Thymus (tissue), 11 donors: ENCODE measurements around the gene UTP20. TPM values are rescaled to one million over a fixed set of nuclear protein-coding genes. Genes with fewer than 3 reads are reported as not detected.

Experiments used
- DNase-seq, 9 donors: peaks; one replicate each; pipeline ENCODE4 v3.0.0-alpha.2; 2013; ENCODE audit warnings: low spot score in 9 of 9, low read depth in 6 of 9, missing footprints in 1 of 9
- H3K27ac ChIP-seq, 2 donors: one replicate each; pipeline ENCODE4 v1.5.1; 2013; ENCODE audit warnings: control low read depth in 1 of 2, low read depth in 1 of 2, low read length in 1 of 2, mild to moderate bottlenecking in 1 of 2, moderate library complexity in 1 of 2
- H3K27me3 ChIP-seq, 2 donors: one replicate each; pipeline ENCODE4 v1.5.1; 2013; ENCODE audit warnings: low read length in 1 of 2; ENCODE audit not compliant: control insufficient read depth in 2 of 2, insufficient read depth in 1 of 2
- H3K36me3 ChIP-seq, 2 donors: one replicate each; pipeline ENCODE4 v1.5.1; 2013; ENCODE audit warnings: low read length in 1 of 2, mild to moderate bottlenecking in 1 of 2, moderate library complexity in 1 of 2; ENCODE audit not compliant: control insufficient read depth in 2 of 2, insufficient read depth in 2 of 2
- H3K4me1 ChIP-seq, 2 donors: one replicate each; pipeline ENCODE4 v1.5.1; 2013; ENCODE audit warnings: low read length in 2 of 2; ENCODE audit not compliant: control insufficient read depth in 2 of 2, insufficient read depth in 2 of 2
- H3K4me3 ChIP-seq, 2 donors: one replicate each; pipeline ENCODE4 v1.5.1; 2013; ENCODE audit warnings: low read length in 2 of 2, control low read depth in 1 of 2, mild to moderate bottlenecking in 1 of 2
- H3K9me3 ChIP-seq, 2 donors: one replicate each; pipeline ENCODE4 v1.5.1; 2013; ENCODE audit warnings: low read length in 1 of 2, mild to moderate bottlenecking in 1 of 2; ENCODE audit not compliant: control insufficient read depth in 2 of 2, insufficient read depth in 1 of 2
- WGBS: extraction: QIAGEN DNeasy Blood & Tissue Kit; methylation state at CpG from one replicate; pipeline ENCODE4 v1.1.7; 2013; 5-methylcytosine and 5-hydroxymethylcytosine counted together
- polyA plus RNA-seq: library from polyadenylated mRNA; stranded (reverse); fragments of 200-250 nt; gene quantifications from one replicate; pipeline ENCODE4 v1.2.3, GENCODE V29; 2013
- total RNA-seq: library from RNA; stranded (reverse); fragments of 120-200 nt; gene quantifications from one replicate; pipeline ENCODE4 v1.2.4, GENCODE V29; 2013
- donor health status: healthy.

The UTP20 gene
- total and polyA plus RNA-seq, 2 donors: 2.5 to 9.3 TPM

DNA sequence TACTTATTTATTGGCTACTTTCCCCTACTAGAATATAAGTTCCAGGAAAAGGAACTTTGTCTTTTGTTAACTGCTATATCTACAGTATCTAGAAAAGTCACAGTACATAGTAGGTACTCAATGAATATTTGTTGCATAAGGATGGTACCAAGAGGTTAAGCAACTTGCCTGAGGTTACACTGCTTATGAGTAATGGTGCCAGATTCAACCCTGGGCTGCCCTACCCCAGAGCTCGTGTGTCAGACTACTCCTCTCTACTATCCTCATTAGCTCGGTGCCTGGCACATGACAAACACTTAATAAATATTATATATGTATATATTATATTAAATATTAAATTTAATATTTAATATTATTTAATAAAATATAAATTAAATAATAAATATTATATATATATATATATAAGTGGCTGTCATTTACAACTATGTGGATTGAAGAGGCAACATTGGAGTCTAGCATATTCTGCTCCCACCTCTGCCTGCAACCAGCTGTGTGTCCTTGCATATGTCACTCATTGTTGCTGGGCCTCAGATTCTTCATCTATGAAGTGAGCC lies 25.4 kb downstream of the UTP20 start:
- peaks cover 6 to 26% of the 10 kb centered on the region in 2 donors for H3K36me3 ChIP-seq
- WGBS: 96% methylated on average over 2 of the region's 2 CpGs
- DNase-seq: no peak

DNA sequence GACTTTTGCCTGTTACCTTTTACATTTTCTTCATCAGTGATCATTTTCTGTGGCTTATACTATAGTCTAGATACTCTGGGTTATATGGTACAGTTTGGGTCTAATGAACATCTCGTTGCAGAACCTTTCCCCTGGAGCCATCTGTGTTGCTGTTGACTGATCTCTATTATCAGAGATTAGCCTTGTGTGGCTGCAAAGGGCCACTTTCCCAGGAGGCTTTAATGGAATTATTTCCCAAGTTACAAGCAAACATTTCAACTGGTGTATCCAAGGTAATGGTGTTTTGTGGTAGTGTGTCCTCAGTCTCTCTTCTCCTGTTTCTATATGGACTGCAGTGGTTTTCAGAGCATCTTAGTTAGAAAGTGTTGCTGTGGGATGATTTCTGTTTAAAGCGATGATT lies 25.9 kb downstream of the UTP20 start:
- Histone ChIP-seq H3K36me3 (peaks cover 3 to 24% of the 10 kb centered on the region in 2 donors), H3K27ac (no peak overlapping the region), H3K9me3 (no peaks in the 10 kb centered on the region), H3K4me1 (no peaks in the 10 kb centered on the region), H3K4me3 (no peak overlapping the region), H3K27me3 (no peaks in the 10 kb centered on the region)
- DNase-seq: no peak
- WGBS: 97% methylated on average over 2 of the region's 2 CpGs

More for the DNA sequence above, 25.4 kb downstream of the UTP20 start:
- no peaks in the 10 kb centered on the region for H3K27me3 ChIP-seq
- no peaks in the 10 kb centered on the region for H3K4me1 ChIP-seq
- H3K9me3 ChIP-seq: no peaks in the 10 kb centered on the region
- no peak overlapping the region for H3K4me3 ChIP-seq
- no peak overlapping the region for H3K27ac ChIP-seq

DNA sequence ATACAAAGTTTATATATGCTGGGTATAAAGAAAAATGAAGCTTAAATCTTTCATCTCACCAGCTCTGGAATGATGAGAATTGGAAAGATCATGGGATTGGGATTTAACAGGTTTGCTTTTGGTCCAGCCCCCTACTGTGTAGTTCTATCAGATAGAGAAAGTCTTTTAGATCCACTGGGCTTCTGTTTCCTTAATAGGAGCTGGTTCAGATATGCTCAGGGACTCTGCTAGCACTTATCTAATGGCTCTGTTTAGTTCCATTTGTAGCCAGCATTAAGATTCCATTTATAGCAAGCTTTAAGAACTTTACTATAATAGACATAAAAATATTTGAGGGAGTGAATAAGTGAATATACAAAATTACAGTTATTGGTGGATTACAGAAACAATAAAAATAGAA lies 42.6 kb downstream of the UTP20 start:
- H3K27me3 ChIP-seq: no peaks in the 10 kb centered on the region
- no peaks in the 10 kb centered on the region for H3K4me1 ChIP-seq
- no peak for DNase-seq

DNA sequence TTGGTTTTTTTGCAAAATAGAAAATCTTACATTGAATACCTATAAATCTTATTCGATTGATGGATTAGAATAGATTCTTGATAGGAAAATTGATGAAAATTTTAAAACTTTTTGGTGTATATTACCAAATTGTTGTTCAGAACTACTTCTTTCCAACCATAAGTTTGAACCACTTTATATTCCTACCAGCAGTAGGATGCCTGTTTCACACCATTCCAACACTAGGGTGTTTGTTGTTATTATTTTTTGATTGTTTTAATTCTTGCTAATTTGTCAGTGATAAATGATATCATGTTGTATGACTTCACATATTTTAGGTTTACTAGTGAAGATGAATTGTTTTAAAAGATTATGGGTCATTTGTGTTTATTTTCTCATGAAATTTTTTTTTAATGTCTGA lies 43.4 kb downstream of the UTP20 start:
- Histone ChIP-seq H3K4me1 (no peaks in the 10 kb centered on the region), H3K27me3 (no peaks in the 10 kb centered on the region), H3K4me3 (no peak overlapping the region), H3K9me3 (no peaks in the 10 kb centered on the region), H3K36me3 (peaks cover 4 to 20% of the 10 kb centered on the region in 2 donors), H3K27ac (no peak overlapping the region)
- 97% methylated on average over 1 of the region's 1 CpG for WGBS
- DNase-seq: no peak

More for the DNA sequence above, 42.6 kb downstream of the UTP20 start:
- H3K4me3 ChIP-seq: no peak overlapping the region
- H3K9me3 ChIP-seq: no peaks in the 10 kb centered on the region
- H3K36me3 ChIP-seq: peaks cover 4 to 15% of the 10 kb centered on the region in 2 donors
- H3K27ac ChIP-seq: no peak overlapping the region

DNA sequence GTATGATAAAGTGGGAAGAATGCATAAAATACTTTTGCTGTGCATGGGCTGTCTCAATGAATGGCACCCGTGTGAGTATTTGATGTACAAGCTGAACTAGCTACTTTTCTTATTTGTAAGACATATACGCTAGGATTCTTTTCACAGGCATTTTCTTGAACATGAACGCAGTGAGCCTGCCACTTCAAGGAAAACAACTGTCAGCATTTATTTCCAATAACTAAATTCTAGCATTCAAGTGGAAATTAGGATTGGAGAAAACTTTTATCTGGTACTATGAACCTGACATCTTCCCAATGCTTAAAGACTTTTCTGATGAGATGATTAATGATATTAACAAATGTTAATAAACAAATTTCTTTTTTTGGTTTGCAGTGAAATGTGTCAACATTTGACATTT lies 45.7 kb downstream of the UTP20 start:
- WGBS: 98% methylated on average over 3 of the region's 3 CpGs
- H3K27ac ChIP-seq: no peak overlapping the region

DNA sequence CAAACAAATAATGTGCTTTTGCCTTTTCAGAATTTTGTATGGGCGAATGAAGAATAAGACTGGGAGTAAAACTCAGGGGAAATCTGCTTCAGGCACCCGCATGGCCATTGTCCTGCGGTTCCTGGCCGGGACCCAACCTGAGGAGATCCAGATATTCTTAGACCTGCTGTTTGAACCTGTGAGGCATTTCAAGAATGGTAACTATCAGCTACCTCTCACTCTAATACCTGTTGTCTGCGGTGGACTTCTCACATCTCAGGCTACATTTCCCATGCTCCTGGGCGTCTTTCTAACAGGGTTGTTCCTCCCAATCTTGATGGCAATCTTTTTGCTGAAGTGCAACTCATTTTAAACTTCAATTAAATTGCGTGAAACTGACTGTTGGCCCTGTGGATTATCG lies 47.1 kb downstream of the UTP20 start:
- peaks cover 7 to 26% of the 10 kb centered on the region in 2 donors for H3K36me3 ChIP-seq

More for the DNA sequence above, 45.7 kb downstream of the UTP20 start:
- Histone ChIP-seq H3K27me3 (no peaks in the 10 kb centered on the region), H3K9me3 (no peaks in the 10 kb centered on the region), H3K4me1 (no peaks in the 10 kb centered on the region), H3K36me3 (peaks cover 7 to 26% of the 10 kb centered on the region in 2 donors), H3K4me3 (no peak overlapping the region)
- DNase-seq: no peak

DNA sequence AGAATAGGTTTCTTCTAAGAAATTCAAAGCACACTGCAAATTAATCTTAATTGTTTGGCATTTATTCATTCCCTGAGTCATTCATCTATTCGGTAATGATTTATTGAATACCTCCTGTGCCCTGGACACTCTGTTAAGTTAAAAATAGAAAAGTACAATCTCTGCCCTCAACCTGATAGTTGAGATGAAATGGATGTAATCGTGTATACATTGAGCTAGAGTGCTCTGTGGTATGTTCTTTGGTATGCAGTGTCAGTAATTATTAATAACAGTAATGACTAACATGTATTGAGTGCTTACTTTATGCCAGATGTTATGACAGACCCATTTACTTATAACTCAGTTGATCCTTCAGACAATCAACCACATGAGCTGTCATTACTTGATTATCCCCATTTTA lies 47.6 kb downstream of the UTP20 start:
- 98% methylated on average over 2 of the region's 2 CpGs for WGBS
- Histone ChIP-seq H3K27ac (no peak overlapping the region), H3K4me1 (no peaks in the 10 kb centered on the region), H3K27me3 (no peaks in the 10 kb centered on the region), H3K4me3 (no peak overlapping the region), H3K36me3 (peaks cover 7 to 26% of the 10 kb centered on the region in 2 donors), H3K9me3 (no peaks in the 10 kb centered on the region)
- no peak for DNase-seq

More for the DNA sequence above, 47.1 kb downstream of the UTP20 start:
- Histone ChIP-seq H3K4me3 (no peak overlapping the region), H3K27ac (no peak overlapping the region), H3K9me3 (no peaks in the 10 kb centered on the region), H3K4me1 (no peaks in the 10 kb centered on the region), H3K27me3 (no peaks in the 10 kb centered on the region)
- no peak for DNase-seq
- 98% methylated on average over 8 of the region's 8 CpGs for WGBS

DNA sequence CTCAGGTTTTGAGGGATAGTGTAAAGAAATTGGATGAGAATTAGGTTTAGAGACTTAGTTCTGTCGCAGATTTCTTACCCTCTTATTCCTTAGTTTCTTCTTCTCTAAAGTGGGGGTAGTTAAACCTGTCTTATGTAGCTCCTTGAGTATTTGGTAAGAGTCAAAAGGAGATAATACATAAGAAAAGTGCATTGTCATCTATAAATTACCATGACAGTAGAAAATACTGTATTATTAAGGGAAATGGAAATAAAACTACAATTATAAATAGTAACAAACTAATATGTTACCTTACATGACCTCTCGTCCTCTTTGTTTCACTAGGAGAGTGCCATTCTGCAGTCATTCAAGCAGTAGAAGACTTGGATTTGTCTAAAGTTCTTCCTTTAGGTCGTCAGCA lies 49.0 kb downstream of the UTP20 start:
- Histone ChIP-seq H3K27me3 (no peaks in the 10 kb centered on the region), H3K4me3 (no peak overlapping the region), H3K4me1 (no peaks in the 10 kb centered on the region), H3K36me3 (peaks cover 7 to 33% of the 10 kb centered on the region in 2 donors), H3K9me3 (no peaks in the 10 kb centered on the region), H3K27ac (no peak overlapping the region)
- WGBS: 95% methylated on average over 3 of the region's 3 CpGs
- DNase-seq: no peak

DNA sequence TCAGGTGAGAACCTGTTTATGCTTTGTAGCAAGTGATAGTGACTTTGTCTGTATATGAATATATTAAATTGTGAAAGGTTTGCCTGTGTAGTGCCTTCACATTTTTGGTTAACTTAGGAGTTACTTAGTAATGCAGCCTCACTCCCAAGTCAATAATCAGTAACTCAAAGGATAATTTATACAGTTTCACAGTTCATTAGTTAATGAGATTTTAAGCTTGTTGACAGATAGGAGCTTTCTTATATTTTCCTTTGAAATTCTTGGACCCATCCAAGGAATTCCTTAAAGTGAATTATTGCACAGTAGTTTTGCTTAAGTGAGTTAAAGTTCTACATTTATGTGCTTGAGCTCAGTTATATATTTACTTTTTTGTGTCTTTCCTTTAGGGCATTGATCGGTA lies 50.7 kb downstream of the UTP20 start:
- no peaks in the 10 kb centered on the region for H3K27me3 ChIP-seq
- H3K36me3 ChIP-seq: peaks cover 3 to 35% of the 10 kb centered on the region in 2 donors
- H3K4me1 ChIP-seq: no peaks in the 10 kb centered on the region
- no peak for DNase-seq
- no peaks in the 10 kb centered on the region for H3K9me3 ChIP-seq
- no peak overlapping the region for H3K27ac ChIP-seq
- H3K4me3 ChIP-seq: no peak overlapping the region
- 96% methylated on average over 1 of the region's 1 CpG for WGBS
